Fibroblast of gingiva (primary cell): ENCODE measurements around the gene ROGDI.
"Not testable (repeated sequence)": the region's sequence is repeated elsewhere in the genome, so short reads cannot be mapped to it uniquely, and the experiment has no call there.

Experiments
- DNase-seq: peaks from one replicate; pipeline ENCODE4 v3.0.0-alpha.2; 2011; ENCODE audit warnings: low read depth

Gene ROGDI

DNA sequence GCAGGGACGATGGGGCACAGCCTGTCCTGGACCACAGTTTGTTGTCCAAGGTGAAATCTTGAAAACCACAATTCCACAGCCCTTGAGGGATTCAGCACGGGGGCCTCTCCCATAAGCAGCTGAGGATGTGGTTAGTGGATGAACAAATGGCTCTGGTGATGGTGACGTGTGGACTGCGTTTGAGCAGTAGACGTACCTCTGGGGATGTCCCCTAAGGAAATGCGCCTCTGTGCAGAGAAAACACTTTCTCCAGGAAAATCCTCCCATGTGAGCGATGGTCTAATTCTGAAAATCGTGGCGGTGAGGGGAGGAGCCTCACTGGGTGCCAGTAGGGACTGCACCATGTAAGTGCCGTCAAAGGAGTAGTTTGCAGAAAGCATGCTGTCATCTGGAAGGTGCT lies 11.6 kb downstream of the ROGDI start:
- no peak for DNase-seq

DNA sequence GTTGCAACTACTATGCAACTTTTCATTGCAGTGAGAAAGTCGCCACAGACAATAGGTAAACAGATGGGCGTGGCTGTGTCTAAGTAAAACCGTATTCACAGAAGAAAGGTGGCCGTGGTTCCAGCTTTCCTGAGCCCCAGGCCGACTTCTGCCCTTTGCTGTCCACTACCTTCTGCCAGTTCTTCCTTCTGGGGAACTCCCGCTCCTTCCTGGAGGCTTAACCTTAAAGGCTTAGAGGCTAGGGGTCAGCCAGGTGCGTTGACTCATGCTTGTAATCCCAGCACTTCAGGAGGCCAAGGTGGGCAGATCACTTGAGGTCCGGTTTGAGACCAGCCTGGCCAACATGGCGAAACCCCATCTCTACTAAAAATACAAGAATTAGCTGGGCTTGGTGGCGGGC lies 12.2 kb downstream of the ROGDI start:
- DNase-seq = no peak

DNA sequence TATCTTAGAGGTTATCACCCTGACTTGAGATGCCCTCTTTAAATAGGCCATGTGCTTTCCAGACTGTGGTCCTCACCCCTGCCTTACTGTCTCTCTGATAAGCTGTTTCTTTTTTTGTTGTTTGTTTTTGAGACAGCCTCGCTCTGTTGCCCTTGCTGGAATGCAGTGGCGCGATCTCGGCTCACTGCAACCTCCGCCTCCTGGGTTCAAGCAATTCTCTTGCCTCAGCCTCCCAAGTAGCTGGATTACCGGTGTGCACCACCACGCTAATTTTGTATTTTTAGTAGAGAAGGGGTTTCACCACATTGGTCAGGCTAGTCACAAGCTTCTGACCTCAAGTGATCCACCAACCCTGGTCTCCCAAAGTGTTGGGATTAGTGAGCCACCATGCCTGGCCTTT lies 13.5 kb downstream of the ROGDI start:
- DNase-seq = no peak

DNA sequence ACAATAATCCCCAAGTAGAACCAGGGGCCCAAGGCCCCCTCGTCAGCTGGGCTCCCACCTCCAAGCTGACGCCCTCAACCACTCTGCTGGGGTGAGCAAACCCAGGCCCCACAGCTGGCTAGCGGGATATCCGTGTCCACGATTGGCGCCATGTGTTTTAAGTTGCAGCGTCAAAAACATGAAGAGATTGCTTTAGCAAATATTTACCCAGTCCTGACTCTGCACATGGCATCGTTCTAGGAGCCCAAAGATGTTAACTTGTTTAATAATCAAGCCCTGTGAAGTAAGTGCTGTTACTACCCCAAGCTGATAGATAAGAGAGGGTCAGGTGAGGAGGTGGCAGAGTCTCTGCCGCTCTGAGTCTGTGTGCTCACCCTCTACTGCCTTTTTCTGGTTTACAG lies 13.9 kb downstream of the ROGDI start:
- DNase-seq = no peak

DNA sequence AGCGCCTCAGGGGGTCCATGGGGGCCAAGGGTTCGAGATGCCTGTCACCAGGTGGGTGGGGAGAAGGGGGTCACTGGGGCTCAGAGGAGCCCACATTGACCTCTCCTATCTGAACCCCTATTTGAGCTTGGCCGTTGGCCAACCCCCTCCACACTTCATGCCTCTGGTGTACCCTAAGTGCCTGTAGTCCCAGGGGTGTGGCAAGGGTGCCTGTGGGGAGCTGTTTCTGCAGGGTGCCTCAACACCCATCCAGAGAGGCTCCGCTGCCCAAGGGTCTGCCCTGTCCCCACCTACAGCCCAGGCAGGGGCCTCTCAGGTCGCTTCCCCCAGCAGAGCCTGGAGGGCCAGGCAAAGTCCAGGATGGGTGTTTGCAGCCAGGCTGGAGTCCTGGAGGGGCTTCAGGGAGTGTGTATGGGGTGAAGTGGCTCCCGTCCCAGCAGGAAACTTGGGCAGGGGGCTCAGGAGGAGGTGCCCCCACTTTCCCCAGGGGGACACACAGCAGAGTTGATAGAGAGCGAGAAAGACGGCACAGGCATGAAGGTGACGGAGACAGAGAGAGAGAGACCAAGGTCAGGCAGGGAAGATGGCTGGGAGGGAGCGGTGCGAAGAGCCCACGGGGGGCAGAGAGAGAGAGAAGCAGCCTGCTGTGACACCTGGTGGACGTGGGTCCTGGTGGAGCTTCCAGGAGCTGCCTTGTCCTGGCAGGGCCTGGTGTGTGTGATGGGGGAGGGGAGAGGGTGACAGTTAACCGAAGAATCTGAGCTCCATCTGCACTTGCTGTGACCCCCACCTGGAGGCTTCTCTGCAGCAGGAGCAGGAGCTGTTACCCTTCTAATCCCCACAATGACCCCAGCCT lies 14.6 kb downstream of the ROGDI start, which contains the start of gene SEPTIN12:
TSS of gene SEPTIN12 (minus strand) at position 719 of the 856 bp plus-strand sequence. CDS start at position 19, 700 bp downstream.
- no peak for DNase-seq

DNA sequence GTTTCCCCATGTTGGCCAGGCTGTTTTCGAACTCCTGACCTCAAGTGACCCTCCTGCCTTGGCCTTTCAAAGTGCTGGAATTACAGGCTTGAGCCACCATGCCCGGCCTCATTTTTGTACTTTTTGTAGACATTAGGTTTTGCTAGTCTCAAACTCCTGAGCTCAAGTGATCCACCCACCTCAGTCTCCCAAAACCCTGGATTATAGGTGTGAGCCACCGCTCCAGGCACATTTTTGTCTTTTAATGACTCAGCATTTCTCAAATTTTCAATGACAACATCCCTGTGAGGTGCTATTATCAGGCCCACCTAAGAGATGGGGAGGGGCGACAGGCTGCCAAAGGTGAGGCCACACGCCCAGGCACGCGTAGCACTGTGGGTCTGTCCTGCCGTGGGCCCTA lies 15.4 kb downstream of the ROGDI start:
- DNase-seq = no peak

DNA sequence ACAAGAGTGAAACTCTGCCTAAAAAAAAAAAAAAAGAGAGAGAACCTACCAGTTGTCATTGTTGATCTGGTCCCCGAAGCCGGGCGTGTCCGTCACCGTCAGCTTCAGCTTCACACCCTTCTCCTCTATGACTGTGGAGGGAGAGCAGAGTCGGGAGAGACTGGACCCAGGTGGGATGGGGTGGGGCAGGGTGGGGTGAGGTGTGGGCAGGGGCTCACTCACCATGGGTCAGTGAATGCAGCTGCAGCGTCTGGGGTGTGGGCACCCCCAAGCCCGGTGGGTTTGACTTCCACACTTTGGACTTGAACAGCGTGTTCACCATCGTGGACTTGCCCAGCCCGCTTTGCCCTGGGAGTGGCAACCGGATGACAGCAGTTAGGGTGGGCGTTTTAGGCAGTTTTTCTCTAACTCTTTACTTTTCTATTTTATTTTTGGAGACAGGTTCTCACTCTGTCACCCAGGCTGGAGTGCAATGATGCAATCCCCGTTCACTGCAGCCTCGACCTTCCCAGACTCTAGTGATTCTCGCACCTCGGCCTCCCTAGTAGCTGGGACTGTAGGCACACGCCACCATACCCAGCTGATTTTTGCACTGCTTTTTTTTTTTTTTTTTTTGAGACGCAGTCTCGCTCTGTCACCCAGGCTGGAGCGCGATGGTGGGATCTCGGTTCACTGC lies 16.5 kb downstream of the ROGDI start:
- no peak for DNase-seq

DNA sequence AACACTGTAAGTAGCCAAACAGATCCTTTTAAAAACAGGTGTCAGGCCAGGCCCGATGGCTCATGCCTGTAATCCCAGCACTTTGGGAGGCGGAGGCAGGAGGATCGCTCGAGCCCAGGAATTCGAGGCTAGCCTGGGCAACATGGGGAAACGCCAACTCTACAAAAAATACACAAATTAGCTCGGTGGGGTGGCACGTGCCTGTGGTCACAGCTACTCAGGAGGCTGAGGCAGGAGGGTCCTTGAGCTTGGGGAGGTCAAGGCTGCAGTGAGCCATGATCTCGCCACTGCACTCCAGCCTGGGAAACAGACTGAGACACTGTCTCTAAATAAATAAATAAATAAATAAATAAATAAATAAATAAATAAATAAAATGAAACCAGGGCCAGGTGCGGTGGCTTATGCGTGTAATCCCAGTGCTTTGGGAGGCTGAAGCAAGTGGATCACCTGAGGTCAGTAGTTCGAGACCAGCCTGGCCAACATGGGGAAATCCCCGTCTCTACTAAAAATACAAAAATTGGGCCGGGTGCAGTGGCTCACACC lies 17.9 kb downstream of the ROGDI start:
- DNase-seq = not testable (repeated sequence)

DNA sequence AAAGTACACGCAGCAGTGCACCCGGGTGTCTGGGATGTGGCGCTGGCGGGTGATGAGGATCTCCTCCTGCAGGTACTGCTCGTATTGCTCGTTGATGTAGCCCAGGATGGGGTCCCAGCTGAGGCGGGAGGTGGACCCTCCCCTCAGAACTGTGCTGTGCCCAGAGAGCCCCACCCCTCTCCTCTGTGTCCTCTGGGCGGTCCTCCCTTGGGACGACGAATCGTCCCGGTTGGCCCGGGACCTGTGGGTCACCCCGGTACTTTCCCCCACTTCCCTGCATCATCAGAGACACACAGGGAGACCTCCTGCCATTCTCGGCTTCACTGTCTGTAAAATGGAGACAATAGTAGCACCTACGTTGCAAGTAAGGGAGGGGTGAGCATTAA lies 18.5 kb downstream of the ROGDI start:
- DNase-seq = no peak

DNA sequence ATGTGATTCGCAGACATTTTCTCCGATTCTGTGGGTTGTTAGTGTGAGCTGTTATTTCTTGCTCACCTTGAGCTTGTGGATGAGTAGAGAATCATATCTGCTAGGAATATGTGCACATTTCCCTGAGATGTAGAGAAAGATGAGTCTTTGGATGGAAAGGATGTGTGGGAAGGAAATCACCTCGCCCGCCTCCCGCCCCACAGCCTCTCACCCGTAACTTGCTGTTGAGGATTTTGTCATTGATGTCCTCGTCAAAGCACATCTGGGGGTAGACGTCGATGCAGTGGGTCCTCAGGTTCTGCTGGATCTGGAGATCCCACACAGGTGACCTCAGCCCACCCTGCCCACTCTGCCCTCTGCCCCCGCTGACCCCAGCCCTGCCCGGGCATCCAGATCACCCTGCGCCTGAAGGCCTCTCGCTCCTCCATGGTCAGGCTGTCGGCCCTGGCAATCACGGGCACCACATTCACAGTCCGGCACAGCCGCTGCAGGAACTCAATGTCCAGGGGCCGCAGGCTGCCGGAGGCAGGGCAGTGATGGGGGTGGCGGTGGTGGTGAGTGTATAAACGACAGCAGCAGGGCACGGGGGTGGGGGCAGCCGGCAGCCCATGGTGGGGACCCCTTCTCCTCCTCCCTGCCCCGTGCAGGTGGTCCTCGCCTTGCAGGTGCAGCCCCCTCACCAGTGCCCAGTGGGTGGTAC lies 19.0 kb downstream of the ROGDI start:
- DNase-seq = no peak

DNA sequence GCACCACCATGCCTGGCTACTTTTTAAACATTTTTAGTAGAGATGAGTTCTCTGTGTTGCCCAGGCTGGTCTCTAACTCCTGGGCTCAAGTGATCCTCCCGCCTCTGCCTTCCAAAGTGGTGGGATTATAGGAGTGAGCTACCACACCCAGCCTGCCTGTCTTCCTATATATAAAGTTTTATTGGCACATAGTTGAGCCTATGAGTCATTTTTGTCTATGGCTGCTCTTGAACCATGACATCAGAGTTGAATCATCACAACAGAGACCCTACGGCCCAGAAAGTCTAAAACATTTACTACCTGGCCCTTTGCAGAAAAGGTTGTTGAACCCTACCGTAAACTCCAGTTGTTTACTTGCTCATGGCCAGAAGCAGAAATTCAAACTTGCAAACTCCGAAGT lies 22.2 kb downstream of the ROGDI start:
- no peak for DNase-seq

DNA sequence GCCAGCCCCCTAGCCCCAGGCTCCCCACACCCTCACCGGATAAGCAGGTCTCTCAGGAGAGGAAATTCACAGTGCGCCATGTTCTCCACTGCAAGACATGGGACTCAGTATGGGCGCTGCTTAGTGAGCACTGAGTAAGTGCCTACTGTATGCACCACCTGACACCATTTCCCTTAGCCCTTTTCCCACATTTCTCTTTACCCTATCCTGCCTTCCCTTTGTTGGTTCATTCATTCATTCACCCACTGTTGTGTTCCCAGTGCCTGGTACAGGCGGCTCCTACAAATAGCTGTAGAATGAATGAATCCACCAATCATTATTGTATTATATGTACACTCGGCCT lies 24.4 kb downstream of the ROGDI start:
- no peak for DNase-seq

DNA sequence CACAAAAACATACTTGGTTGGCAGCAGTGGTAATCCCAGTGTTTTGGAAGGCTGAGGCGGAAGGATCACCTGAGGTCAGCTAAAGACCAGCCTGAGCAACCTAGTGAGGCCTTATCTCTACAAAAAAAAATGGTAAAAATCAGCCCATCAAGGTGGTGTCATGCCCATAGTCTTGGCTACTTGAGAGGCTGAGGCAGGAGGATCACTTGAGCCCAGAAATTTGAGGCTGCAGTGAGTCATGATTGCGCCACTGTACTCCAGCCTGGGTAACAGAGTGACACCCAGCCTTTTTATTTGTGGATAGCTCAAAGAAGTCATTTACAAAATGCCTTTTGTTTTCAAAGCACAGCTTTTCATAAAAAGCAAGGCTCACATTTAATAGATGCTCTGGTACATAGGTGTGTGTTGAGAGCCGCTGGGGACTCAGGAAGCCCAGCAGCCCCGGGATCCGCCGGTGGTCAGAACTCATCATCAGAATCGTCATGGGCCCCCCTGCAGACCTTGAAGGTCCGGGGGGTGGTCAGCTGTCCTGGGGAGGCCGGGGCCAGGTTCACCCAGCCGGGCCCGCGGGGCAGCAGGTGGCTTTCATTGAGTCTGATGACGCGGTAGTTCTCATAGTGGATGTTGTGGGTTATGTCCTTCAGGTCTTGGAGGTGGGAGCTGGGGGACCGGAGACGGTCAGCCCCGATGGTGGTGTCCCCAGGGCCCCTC lies 24.9 kb downstream of the ROGDI start:
- no peak for DNase-seq

DNA sequence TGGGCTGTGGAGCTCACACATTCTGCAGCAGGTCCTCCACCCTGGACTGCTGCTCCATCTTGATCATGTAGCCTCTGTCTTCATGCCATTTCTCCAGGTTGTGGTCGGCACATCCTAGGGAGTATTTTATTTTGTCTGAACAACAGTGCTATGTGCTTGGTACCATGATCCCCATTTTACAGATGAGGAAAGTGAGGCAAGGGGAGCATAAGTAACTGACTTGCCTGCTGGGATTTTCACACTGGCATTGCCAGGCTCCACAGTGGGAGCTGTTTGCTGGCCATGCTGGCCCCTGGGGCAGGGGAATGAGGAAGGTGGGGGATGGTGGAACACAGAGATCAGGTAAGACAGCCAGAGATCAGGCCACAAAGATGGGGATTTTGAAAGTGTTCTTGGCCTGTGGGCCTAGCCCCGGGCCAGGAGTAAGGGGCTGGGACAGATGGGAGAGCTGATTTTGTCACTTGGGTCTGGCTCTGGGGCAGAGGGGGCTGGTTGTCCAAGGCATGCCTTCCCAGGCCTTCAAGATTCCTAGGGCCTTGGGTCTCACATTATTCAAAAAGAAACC lies 26.2 kb downstream of the ROGDI start:
- DNase-seq = no peak

DNA sequence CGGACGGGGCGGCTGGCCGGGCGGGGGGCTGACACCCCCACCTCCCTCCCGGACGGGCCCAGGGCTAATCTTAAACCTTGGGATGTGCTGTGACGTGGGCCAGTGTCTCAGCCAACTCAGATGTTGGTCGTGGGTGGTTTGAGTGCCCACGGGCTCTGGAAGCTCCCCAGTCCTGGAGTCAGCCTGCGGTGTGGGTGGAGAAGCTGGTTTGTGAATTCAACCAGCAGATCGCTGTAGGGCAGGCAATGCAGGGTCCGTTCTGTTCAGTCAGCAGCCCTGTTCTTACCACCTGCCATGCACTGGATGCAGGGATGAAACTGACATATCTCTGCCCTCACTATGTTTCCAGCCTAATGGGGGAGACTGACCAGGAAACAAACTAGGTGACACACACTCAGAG lies 27.4 kb downstream of the ROGDI start:
- DNase-seq = no peak

DNA sequence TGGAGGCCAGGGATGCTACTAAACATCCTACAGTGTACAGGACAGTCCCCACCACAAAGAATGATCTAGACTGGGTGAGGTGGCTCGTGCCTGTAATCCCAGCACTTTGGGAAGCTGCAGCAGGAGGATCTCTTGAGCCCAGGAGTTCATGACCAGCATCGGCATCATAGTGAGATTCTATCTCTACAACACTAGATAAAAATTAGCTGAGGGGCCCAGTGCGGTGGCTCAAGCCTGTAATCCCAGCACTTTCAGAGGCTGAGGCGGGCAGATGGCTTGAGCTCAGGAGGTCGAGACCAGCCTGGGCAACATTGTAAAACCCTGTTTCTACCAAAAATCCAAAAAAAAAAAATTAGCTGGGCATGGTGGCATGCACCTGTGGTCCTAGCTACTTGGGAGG lies 30.1 kb downstream of the ROGDI start:
- DNase-seq = no peak

DNA sequence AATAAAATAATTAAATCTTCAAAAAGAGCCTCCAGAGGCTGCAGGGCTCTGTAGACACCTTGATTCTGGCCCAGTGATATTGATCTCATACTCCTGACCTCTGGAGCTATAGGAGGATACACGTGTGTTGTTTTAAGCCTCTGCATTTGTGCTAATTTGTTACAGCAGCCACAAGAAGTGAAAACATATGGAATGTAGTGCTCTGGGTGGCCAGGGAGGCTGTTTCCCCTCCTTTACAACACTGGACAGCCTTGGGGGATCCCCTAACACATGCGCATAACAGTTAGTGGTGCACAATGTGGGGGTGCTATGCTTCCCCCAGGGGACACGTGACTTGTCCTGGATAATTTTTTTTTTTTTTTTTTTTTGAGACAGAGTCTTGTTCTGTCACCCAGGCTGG lies 30.8 kb downstream of the ROGDI start:
- DNase-seq = no peak

DNA sequence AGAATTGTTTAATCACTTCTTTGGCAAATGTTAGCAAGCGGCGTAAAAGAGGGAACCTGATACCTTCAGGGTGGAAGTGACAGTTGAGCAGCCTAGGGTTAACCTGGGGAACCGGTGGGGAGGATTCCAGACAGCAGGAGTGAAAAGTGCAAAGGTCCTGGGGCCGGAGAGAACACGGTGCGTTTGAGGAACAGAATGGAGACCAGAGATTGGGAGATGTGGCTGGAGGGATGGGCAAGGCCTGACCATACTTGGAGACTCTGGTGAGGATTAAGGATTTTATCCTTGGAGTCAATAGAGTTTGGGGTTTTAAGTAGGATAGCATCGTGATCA lies 33.2 kb downstream of the ROGDI start:
- no peak for DNase-seq

DNA sequence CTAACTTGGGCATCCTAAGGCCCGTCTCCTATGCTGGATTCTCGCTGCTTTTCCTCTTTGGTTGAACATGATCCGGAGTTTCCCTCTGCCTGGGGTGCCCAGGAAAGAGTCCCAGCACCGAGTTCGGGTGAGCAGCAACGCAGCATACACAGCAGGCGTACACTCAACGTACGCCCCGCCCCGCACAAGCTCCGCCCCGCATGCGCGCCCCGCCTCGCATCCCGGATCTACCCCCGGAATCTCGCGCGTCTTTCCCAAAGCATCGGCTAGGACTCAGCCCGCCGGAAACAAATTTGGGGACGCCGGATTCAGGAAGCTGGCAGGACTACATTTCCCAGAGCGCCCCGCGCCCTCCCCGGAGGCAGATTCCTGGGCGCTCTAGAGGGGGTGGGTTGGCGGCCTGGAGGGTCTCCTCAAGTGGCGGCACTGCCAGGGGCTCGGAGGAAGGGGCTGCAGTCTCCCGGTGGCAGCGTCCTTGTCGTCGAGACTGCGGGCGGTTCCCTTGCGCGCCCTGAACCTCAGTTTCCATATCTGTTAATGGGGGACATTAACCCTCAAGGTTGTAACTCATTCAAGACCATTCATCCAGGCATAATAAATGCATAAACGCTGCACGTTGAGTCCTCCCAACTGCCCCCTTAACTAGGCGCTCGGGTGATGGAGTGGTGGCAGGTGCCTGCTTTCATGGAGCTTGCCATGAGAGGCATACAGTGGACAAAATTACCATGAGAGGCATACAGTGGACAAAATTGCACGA lies 33.7 kb downstream of the ROGDI start:
- DNase-seq = peak; percentile 93

DNA sequence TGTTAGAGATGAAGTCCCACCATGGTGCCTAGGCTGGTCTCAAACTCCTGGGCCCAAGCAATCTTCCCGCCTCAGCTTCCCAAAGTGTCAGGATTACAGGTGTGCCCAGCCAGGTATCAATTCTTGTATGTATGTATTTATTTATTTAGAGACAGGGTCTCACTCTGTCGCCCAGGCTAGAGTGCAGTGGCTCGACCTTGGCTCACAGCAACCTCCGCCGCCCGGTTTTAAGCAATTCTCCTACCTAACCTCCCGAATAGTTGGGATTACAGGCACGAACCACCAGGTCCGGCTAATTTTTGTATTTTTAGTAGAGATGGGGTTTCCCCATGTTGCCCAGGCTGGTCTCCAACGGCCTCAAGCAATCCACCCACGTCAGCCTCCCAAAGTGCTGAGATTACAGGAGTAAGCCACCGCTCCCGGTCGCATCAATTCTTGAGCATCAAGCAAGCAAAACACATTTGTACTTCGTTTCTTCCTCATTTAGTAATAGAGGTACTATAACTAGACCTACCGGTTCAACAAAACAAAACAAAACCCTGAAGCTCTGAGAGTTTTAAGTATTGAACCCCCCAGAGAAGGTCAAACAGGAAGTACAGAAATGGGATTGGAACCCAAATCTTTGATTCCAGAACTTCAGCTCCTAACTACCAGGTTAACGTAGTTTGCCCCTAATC lies 34.4 kb downstream of the ROGDI start:
- DNase-seq = peak; percentile 28
